GM19023 (cell line): ENCODE results near the gene MARS1.
"Not testable (repeated sequence)": the region's sequence is repeated elsewhere in the genome, so short reads cannot be mapped to it uniquely, and the experiment has no call there.

ENCODE experiments used
- ATAC-seq: cut with Tn5 transposase; IDR thresholded peaks from one replicate; pipeline ENCODE4 v1.9.1; 2021; ENCODE audit warnings: mild to moderate bottlenecking, moderate library complexity; ENCODE audit not compliant: unreplicated experiment

Gene MARS1

DNA sequence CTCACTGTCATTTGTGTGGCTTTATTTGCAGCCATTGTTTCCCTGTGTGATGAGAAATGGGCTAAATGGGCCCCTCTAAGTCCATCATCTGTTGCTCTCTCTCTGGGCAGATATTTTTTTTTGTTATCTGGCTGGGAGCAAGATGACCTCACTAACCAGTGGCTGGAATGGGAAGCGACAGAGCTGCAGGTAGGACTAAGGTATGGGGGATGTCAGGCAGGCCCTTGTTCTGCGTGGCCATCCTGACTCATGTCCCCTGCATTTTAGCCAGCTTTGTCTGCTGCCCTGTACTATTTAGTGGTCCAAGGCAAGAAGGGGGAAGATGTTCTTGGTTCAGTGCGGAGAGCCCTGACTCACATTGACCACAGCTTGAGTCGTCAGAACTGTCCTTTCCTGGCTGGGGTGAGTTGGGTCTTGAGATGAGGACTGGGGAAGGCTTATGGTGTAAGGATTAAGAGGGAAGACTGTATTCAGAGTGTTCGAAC, 1.3 kb downstream of the MARS1 start:
- no peak for ATAC-seq

- ATAC-seq, result no peak
These were observed 2.3 kb downstream of the MARS1 start for GRCh38 chr12:57490126-57490525.

DNA sequence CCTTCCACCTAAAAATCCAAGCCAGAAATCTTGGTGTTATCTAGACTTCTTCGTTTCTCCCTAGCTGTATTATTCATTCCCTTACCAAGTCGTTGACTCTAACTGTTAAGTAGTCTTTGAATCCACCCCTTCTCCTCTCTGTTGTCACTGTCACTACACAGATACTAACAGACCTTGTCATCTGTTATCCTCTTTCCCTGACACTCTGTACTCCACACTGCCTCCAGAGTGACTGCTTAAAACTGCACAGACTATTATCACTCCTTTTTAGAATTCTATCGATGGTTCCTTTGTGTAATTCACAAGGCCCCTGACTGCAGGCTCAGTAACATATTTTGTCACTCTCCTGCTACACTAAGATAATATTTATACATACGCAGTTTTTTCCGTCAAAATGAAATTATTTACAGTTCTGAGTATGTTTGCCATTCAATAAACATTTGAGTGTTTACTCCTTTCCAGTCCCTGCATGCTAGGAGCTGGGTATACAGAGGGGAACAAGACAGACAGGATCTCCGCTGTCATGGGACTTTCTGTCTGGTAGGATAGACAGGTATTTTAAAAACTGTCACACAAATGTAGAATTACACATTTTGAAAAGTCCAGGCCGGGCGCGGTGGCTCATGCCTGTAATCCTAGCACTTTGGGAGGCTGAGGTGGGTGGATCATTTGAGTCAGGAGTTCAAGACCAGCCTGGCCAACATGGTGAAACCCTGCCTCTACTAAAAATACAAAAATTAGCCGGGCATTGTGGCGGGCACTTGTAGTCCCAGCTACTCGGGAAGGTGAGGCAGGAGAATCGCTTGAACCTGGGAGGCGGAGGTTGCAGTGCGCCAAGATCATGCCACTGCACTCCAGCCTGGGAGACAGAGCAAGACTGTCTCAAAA, 3.8 kb downstream of the MARS1 start:
- ATAC-seq, result no peak

GRCh38 chr12:57495051-57495701, 7.3 kb downstream of the MARS1 start:
- ATAC-seq, result not testable (repeated sequence)

- ATAC-seq, result no peak
These were observed 9.0 kb downstream of the MARS1 start for GRCh38 chr12:57496822-57497221.

- no peak for ATAC-seq
These were observed 9.6 kb downstream of the MARS1 start for GRCh38 chr12:57497223-57498131.

GRCh38 chr12:57498132-57498502, 10.2 kb downstream of the MARS1 start:
- no peak for ATAC-seq

DNA sequence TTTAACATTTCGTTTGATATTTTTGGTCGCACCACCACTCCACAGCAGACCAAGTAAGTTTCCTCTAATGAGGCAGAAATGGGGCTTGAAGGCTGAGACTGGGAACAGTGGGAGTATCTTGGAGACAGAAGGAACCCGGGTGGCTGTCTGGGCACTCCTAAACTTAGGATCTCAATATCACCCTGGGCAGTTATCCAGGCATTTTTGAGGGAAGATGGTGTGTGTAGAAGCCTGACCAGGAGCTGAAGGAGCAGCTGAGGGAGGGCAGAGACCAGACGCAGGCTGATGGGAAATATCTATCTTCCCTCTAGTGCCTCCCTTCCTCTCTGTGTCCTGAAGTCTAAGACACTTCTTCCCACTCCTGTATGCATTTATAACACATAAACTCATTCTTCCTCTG, 10.7 kb downstream of the MARS1 start:
- ATAC-seq, result no peak

DNA sequence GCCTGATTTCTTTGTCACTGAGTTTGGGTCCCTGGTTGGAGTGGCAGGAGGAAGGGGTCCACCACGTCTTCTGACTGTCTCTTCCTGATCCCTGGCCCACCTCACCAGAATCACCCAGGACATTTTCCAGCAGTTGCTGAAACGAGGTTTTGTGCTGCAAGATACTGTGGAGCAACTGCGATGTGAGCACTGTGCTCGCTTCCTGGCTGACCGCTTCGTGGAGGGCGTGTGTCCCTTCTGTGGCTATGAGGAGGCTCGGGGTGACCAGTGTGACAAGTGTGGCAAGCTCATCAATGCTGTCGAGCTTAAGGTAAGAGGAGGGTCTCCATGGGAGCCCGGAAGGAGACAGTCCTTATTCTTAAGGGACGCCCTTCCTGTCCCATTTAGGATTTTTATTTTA, 12.3 kb downstream of the MARS1 start:
- ATAC-seq, result no peak

DNA sequence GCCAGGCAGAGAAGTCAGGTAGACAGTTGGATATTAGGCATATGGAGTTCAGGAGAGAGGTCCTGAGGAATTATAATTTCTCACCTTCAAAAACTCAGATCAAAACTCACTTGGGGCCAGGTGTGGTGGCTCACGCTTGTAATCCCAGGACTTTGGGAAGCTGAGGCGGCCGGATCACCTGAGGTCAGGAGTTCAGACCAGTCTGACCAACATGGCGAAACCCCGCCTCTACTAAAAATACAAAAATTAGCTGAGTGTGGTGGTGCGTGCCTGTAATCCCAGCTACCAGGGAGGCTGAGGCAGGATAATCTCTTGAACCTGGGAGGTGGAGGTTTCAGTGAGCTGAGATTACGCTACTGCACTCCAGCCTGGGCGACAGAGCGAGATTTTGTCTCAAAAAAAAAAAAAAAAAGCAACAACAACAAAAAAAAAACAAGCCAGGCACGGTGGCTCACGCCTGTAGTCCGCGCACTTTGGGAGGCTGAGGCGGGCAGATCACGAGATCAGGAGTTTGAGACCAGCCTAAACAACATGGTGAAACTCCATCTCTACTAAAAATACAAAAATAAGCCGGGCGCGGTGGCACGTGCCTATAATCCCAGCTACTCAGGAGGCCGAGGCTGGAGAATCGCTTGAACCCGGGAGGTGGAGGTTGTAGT, 14.6 kb downstream of the MARS1 start:
- not testable (repeated sequence) for ATAC-seq

GRCh38 chr12:57506541-57506940, 18.7 kb downstream of the MARS1 start:
- not testable (repeated sequence) for ATAC-seq

- not testable (repeated sequence) for ATAC-seq
These were observed 19.9 kb downstream of the MARS1 start for GRCh38 chr12:57507796-57508195.

- ATAC-seq, result no peak
These were observed 23.3 kb downstream of the MARS1 start for GRCh38 chr12:57511161-57511560.

DNA sequence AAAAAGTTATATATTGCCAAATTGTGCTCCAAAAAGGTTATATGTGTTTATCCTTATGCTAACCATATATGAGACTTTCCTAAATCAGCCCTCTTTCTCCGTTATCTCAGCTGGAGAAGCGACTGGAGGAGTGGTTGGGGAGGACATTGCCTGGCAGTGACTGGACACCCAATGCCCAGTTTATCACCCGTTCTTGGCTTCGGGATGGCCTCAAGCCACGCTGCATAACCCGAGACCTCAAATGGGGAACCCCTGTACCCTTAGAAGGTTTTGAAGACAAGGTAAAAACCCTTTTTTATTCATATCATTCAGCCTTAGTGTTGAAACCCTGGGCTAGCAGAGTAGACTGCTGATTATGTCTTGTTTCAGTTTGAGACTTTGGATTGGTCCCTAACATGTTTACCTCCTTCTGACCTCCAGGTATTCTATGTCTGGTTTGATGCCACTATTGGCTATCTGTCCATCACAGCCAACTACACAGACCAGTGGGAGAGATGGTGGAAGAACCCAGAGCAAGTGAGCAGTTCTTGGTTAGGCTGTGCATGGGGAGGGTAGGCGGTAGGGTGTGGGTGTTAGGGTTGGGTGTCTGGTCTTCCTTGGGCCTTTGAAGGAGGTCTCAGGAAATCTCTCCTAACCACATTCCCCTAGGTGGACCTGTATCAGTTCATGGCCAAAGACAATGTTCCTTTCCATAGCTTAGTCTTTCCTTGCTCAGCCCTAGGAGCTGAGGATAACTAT, 23.9 kb downstream of the MARS1 start:
- no peak for ATAC-seq

GRCh38 chr12:57512665-57513064, 24.8 kb downstream of the MARS1 start:
- ATAC-seq, result no peak

DNA sequence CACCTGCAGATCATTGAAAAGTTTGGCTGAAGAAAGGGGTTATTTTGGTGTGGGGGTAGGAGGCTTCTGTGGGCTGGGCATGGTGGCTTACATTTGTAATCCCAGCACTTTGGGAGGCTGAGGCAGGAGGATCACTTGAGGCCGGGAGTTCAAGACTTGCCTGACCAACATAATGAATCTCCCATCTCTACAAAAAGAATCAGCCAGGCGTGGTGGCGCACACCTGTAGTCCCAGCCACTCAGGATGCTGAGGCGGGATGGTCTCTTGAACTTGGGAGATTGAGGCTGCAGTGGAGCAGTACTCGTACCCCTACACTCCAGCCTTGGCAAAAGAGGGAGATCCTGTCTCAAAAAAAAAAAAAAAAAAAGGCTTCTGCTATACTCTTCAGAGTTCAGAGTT, 25.4 kb downstream of the MARS1 start:
- no peak for ATAC-seq

DNA sequence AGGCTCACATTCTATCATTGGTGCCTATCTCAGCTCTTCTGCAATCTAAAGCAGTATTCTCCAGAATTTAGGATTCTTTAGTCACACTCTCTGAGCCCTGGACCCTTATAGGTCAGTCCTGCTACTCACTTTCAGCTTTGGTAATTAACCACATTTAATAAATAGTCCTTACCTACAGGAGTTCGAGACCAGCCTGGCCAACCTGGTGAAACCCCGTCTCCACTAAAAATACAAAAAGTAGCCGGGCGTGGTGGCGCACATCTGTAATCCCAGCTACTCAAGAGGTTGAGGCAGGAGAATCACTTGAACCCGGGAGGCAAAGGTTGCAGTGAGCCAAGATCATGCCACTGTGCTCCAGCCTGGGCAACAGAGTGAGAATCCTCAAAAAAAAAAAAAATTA, 25.8 kb downstream of the MARS1 start:
- ATAC-seq, result not testable (repeated sequence)

DNA sequence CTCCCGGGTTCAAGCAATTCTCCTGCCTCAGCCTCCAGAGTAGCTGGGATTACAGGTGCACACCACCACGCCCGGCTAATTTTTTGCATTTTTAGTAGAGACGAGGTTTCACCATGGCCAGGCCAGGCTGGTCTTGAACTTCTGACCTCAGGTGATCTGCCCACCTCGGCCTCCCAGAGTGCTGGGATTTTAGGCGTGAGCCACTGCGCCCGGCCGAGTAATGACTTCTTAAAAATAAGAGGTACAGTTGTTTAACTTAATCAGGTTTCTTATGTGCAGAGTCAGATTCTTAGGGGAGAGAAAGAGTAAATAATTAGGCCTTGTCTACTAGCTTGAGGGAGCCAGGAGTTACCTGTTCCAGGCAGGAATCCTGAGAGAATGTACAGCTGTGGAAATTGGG, 26.4 kb downstream of the MARS1 start:
- ATAC-seq, result not testable (repeated sequence)

- ATAC-seq, result no peak
These were observed 27.0 kb downstream of the MARS1 start for GRCh38 chr12:57514720-57515407.
